ENCODE measurements around the gene ALDH4A1. TPM values are rescaled to one million over a fixed set of nuclear protein-coding genes. Genes with fewer than 3 reads are reported as not detected.

The ALDH4A1 gene
- total and polyA plus RNA-seq, 10 of the 15 experiments (the other 5 are each of a cell fraction or from before 2014, with no cell fraction given), result 0.06 to 25.5 (median 13.0) TPM

- RAD21 ChIA-PET (ENCODE audit: unreplicated experiment), result interaction anchor here (1.8 to 3.3 kb wide), 2 partner anchors 21 to 26 kb away, joined by 9 to 36 read pairs; partner anchors contain the start of gene IFFO2
- no peaks in the 10 kb centered on the region; the same call in 1 of the 2 replicates for H4K20me1 ChIP-seq (ENCODE audit: control insufficient read depth, insufficient read depth)
- no peak for DNase-seq (ENCODE audit: low read depth, low spot score)
- H3K36me3 ChIP-seq (ENCODE audit: control insufficient read depth in 2 of 2, insufficient read depth in 2 of 2, low read length in 1 of 2), result no peaks in the 10 kb centered on the region; a peak in 1 of 4 replicates
- 94% methylated on average over 6 of the region's 6 CpGs for WGBS (ENCODE audit: insufficient coverage, insufficient replicate concordance, low lambda C conversion rate, missing lambda C conversion rate)
- no peak for FAIRE-seq
- intact Hi-C loops (cut with micrococcal nuclease; ENCODE audit: unreplicated experiment), result no loop called here
- ATAC-seq, result no peak
- no peak overlapping the region for H3K27ac ChIP-seq (ENCODE audit: control insufficient read depth, insufficient read depth)
- H3K9me3 ChIP-seq (replicated peaks; ENCODE audit: control insufficient read depth, insufficient read depth, low read length), result no peaks in the 10 kb centered on the region
- CTCF ChIA-PET, result interaction anchor here (0.7 to 1.3 kb wide), 2 partner anchors 12 to 16 kb away, joined by 3 to 5 read pairs; no protein-coding TSS in a partner anchor
- BruUV-seq (replicated peaks), result no TSS peak
- H3K4me2 ChIP-seq (ENCODE audit: control insufficient read depth, insufficient read depth), result no peak overlapping the region
- in situ Hi-C loops (cut with MboI), result no loop called here
- POLR2A ChIA-PET, result interaction anchor here (1.9 to 7.0 kb wide), 2 partner anchors 23 to 28 kb away, joined by 13 to 96 read pairs; partner anchors contain the start of gene IFFO2
- TF ChIP-seq SUPT20H (IDR thresholded peaks at IDR 0.05; ENCODE audit: borderline replicate concordance, control insufficient read depth, low read depth, low read length) (no peak), TAF1 (IDR thresholded peaks at IDR 0.05; ENCODE audit: borderline replicate concordance, low read depth, low read length) (no peak), BCLAF1 (IDR thresholded peaks at IDR 0.05) (no peak), ZNF24 (IDR thresholded peaks at IDR 0.05) (0 out of 2 replicates have a peak, but pooled peaks have one; percentile 20), PKNOX1 (IDR thresholded peaks at IDR 0.05) (no peak), RAD21 (IDR thresholded peaks at IDR 0.05; ENCODE audit: insufficient read depth, low read depth, low read length) (no peak)
- no peaks in the 10 kb centered on the region for H3K27me3 ChIP-seq (replicated peaks in 1 of 2; ENCODE audit: control insufficient read depth in 2 of 2, insufficient read depth in 2 of 2, low read length in 1 of 2)
- H3K4me1 ChIP-seq (ENCODE audit: control insufficient read depth, insufficient read depth, low read length), result peaks cover 59% of the 10 kb centered on the region
- H2AFZ ChIP-seq (ENCODE audit: control insufficient read depth, low read depth, low read length), result no peak overlapping the region
- SMC1A ChIA-PET (ENCODE audit: uncharacterized antibody, unreplicated experiment), result interaction anchor here (1.1 to 3.7 kb wide), 4 partner anchors 22 to 159 kb away, joined by 3 to 27 read pairs (median 6); partner anchors contain the start of gene IFFO2
- H3K79me2 ChIP-seq (ENCODE audit: control insufficient read depth, insufficient read depth, low read length), result peaks cover 19% of the 10 kb centered on the region
- H3K4me3 ChIP-seq, result no peak overlapping the region
- no peak overlapping the region for H3K9ac ChIP-seq (ENCODE audit: control insufficient read depth, insufficient read depth, low read length)
Observed at GRCh38 chr1:18928985-18929384, 26.6 kb upstream of the ALDH4A1 start.
